K562 (cell line): Measurements from ENCODE around the gene IMPACT.

ENCODE experiments used
- ARNT ChIP-seq, 2 experiments: fragments of 450-650 bp; IDR thresholded peaks; 2 replicates each; pipeline ENCODE4 v1.6.1; 2016; ENCODE audit warnings: mild to moderate bottlenecking in 1 of 2
- CTCF ChIP-seq, 3 experiments: IDR thresholded peaks in 2 of 3; conservative IDR thresholded peaks in 1 of 3; 2 replicates each; pipeline ENCODE4 v1.5.1; 2011 to 2012; ENCODE audit warnings: low read length in 3 of 3, mild to moderate bottlenecking in 3 of 3, control low read depth in 2 of 3, improper control_type of control experiment in 1 of 3, inconsistent platforms in 1 of 3, low read depth in 1 of 3, mixed read lengths in 1 of 3, moderate library complexity in 1 of 3; ENCODE audit not compliant: insufficient read depth in 2 of 3
- DNMT1 ChIP-seq: fragments of 450-650 bp; IDR thresholded peaks from 2 replicates; pipeline ENCODE4 v1.6.1; 2016; ENCODE audit warnings: antibody characterized with exemption, mild to moderate bottlenecking
- EZH2 ChIP-seq: IDR thresholded peaks from 2 replicates; pipeline ENCODE4 v1.6.1; 2012; ENCODE audit warnings: low read depth, mild to moderate bottlenecking, inconsistent platforms, low read length, borderline replicate concordance
- HCFC1 ChIP-seq: IDR thresholded peaks from 2 replicates; pipeline ENCODE4 v1.6.1; 2012; ENCODE audit warnings: low read depth, low read length, improper control_type of control experiment
- NRF1 ChIP-seq, 2 experiments: fragments of 450-650 bp; IDR thresholded peaks in 1 of 2; conservative IDR thresholded peaks in 1 of 2; 2 replicates each; pipeline ENCODE4 v1.6.1; 2014; ENCODE audit warnings: mild to moderate bottlenecking in 2 of 2
- PRDM10 ChIP-seq: fragments of 450-650 bp; IDR thresholded peaks from 2 replicates; pipeline ENCODE4 v1.6.1; 2018; ENCODE audit not compliant: partially characterized antibody
- RB1 ChIP-seq: fragments of 450-650 bp; IDR thresholded peaks from 2 replicates; pipeline ENCODE4 v1.6.1; 2017; ENCODE audit warnings: low read depth, mild to moderate bottlenecking
- TF ChIP-seq, protein P1 (sequence below): sonication (generic); formaldehyde crosslinking; IDR thresholded peaks from 2 replicates; pipeline ENCODE4 v1.8.0; 2022; ENCODE audit warnings: mild to moderate bottlenecking, missing genetic modification reagents
- TF ChIP-seq, protein P2 (sequence below): fragments of 150-350 bp; conservative IDR thresholded peaks from 2 replicates; pipeline ENCODE4 v1.6.1; 2014; ENCODE audit warnings: low read length

GRCh38 chr18:24396082-24396633 is 30.3 kb upstream of the IMPACT start:
- no peak for TF ChIP-seq RB1
- TF ChIP-seq, protein P1, sequence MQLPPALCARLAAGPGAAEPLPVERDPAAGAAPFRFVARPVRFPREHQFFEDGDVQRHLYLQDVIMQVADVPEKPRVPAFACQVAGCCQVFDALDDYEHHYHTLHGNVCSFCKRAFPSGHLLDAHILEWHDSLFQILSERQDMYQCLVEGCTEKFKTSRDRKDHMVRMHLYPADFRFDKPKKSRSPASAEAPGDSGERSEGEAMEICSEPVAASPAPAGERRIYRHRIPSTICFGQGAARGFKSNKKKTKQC (CRISPR knock-in tag) = no peak
- no peak for TF ChIP-seq HCFC1
- TF ChIP-seq CTCF (IDR thresholded peaks at IDR 0.05 in 2 of 3, conservative IDR thresholded peaks at IDR 0.05 in 1 of 3; ENCODE audit: insufficient read depth in 2 of 3, low read depth in 1 of 3, low read length in 3 of 3) = no peak
- TF ChIP-seq DNMT1 = no peak
- TF ChIP-seq PRDM10 = no peak
- TF ChIP-seq EZH2 = no peak
- TF ChIP-seq, protein P2, sequence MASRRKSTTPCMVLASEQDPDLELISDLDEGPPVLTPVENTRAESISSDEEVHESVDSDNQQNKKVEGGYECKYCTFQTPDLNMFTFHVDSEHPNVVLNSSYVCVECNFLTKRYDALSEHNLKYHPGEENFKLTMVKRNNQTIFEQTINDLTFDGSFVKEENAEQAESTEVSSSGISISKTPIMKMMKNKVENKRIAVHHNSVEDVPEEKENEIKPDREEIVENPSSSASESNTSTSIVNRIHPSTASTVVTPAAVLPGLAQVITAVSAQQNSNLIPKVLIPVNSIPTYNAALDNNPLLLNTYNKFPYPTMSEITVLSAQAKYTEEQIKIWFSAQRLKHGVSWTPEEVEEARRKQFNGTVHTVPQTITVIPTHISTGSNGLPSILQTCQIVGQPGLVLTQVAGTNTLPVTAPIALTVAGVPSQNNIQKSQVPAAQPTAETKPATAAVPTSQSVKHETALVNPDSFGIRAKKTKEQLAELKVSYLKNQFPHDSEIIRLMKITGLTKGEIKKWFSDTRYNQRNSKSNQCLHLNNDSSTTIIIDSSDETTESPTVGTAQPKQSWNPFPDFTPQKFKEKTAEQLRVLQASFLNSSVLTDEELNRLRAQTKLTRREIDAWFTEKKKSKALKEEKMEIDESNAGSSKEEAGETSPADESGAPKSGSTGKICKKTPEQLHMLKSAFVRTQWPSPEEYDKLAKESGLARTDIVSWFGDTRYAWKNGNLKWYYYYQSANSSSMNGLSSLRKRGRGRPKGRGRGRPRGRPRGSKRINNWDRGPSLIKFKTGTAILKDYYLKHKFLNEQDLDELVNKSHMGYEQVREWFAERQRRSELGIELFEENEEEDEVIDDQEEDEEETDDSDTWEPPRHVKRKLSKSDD = no peak
- no peak for TF ChIP-seq ARNT (IDR thresholded peaks at IDR 0.05)
- TF ChIP-seq NRF1 (conservative IDR thresholded peaks at IDR 0.05 in 1 of 2, IDR thresholded peaks at IDR 0.05 in 1 of 2) = no peak
